Gastroesophageal sphincter (tissue), 4 donors: Measurements from ENCODE around the gene GAP43. TPM values are rescaled to one million over a fixed set of nuclear protein-coding genes. Genes with fewer than 3 reads are reported as not detected.
A peak's percentile ranks its signal among the peaks of the same experiment; 100 is the strongest.

Experiments used
- ATAC-seq: fragments of 150-250 bp; one replicate; pipeline ENCODE4 v1.9.1; 2016; ENCODE audit warnings: mild to moderate bottlenecking, moderate library complexity
- H3K27ac ChIP-seq, 4 donors: fragments of 200-600 bp; sonication (generic) in 3 of 4; 1 replicate in 3 of 4; 2 replicates in 1 of 4; pipeline ENCODE4 v1.5.1; 2016 to 2019
- H3K27me3 ChIP-seq: fragments of 200-600 bp; sonication (generic); one replicate; pipeline ENCODE4 v1.5.1; 2019
- H3K36me3 ChIP-seq, 2 donors: fragments of 200-600 bp; sonication (generic); one replicate each; pipeline ENCODE4 v1.5.1; 2019; ENCODE audit warnings: control low read depth in 1 of 2
- H3K4me1 ChIP-seq, 3 donors: fragments of 200-600 bp; sonication (generic); 1 replicate in 2 of 3; 2 replicates in 1 of 3; pipeline ENCODE4 v1.5.1; 2016 to 2019; ENCODE audit warnings: control low read depth in 2 of 3
- H3K4me3 ChIP-seq, 2 donors: fragments of 200-600 bp; sonication (generic); one replicate each; pipeline ENCODE4 v1.5.1; 2019; ENCODE audit warnings: mild to moderate bottlenecking in 1 of 2, moderate library complexity in 1 of 2
- H3K9me3 ChIP-seq, 3 donors: fragments of 200-600 bp; sonication (generic); one replicate each; pipeline ENCODE4 v1.5.1; 2017 to 2019; ENCODE audit warnings: control low read depth in 2 of 3
- CTCF ChIP-seq, 4 experiments: fragments of 200-600 bp in 2 of 4; fragments of 450-650 bp in 2 of 4; sonication (generic) in 1 of 4; IDR thresholded peaks; one replicate each; pipeline ENCODE4 v1.5.1; 2017 to 2019; ENCODE audit warnings: antibody characterized with exemption in 4 of 4, mild to moderate bottlenecking in 2 of 4, moderate library complexity in 2 of 4
- EP300 ChIP-seq: sonication (generic); formaldehyde crosslinking; IDR thresholded peaks from one replicate; pipeline ENCODE4 v1.6.1; 2017; ENCODE audit warnings: antibody characterized with exemption, mild to moderate bottlenecking
- POLR2A ChIP-seq, 2 donors: fragments of 450-650 bp; IDR thresholded peaks; one replicate each; pipeline ENCODE4 v1.6.1; 2017; ENCODE audit warnings: antibody characterized with exemption in 2 of 2, mild to moderate bottlenecking in 2 of 2, moderate library complexity in 1 of 2
- POLR2AphosphoS5 ChIP-seq: sonication (generic); formaldehyde crosslinking; IDR thresholded peaks from one replicate; pipeline ENCODE4 v1.6.1; 2017; ENCODE audit warnings: antibody characterized with exemption
- WGBS, 2 donors: methylation state at CpG; one replicate each; pipeline ENCODE4 v1.1.5; 2018; ENCODE audit warnings: low coverage in 1 of 2; 5-methylcytosine and 5-hydroxymethylcytosine counted together
- total RNA-seq, 4 donors: library from RNA; depleted of rRNA; stranded (reverse); fragments of >200 nt; gene quantifications; one replicate each; pipeline ENCODE4 v1.1.0, GENCODE V29; 2016

GAP43 gene
- total RNA-seq, 4 donors from 2014 or later: 0.47 to 2.7 (median 1.6) TPM

- 54 to 55% methylated on average over 4 to 5 of the region's 5 CpGs for WGBS, 2 donors
- no peak overlapping the region for H3K4me3 ChIP-seq
- ATAC-seq: no peak
- H3K27ac ChIP-seq: peak overlapping the region in 3 of 4 donors; percentile 52 to 99 (median 97)
- H3K9me3 ChIP-seq: no peaks in the 10 kb centered on the region
- H3K4me1 ChIP-seq: peaks cover 0 to 31% (median 3%) of the 10 kb centered on the region in 3 donors
- TF ChIP-seq CTCF (IDR thresholded peaks at IDR 0.05): no peak
- no peak for TF ChIP-seq POLR2AphosphoS5
- no peak for TF ChIP-seq EP300
- TF ChIP-seq POLR2A (IDR thresholded peaks at IDR 0.05): no peak
- no peaks in the 10 kb centered on the region for H3K36me3 ChIP-seq
- no peaks in the 10 kb centered on the region for H3K27me3 ChIP-seq
Observed at GRCh38 chr3:115660646-115661337, 37.5 kb downstream of the GAP43 start.

- Histone ChIP-seq H3K9me3 (no peaks in the 10 kb centered on the region), H3K27me3 (no peaks in the 10 kb centered on the region), H3K4me1 (peaks cover 0 to 31% (median 3%) of the 10 kb centered on the region in 3 donors), H3K27ac (no peak overlapping the region), H3K4me3 (no peak overlapping the region), H3K36me3 (no peaks in the 10 kb centered on the region)
- ATAC-seq: no peak
- WGBS, 2 donors: 94 to 100% methylated on average over 1 of the region's 1 CpG
- TF ChIP-seq POLR2AphosphoS5 (no peak), CTCF (IDR thresholded peaks at IDR 0.05) (no peak), POLR2A (IDR thresholded peaks at IDR 0.05) (no peak), EP300 (no peak)
Observed at GRCh38 chr3:115662356-115662755, 39.0 kb downstream of the GAP43 start.

GRCh38 chr3:115663414-115663813 lies 40.1 kb downstream of the GAP43 start:
- Histone ChIP-seq H3K36me3 (no peaks in the 10 kb centered on the region), H3K27me3 (no peaks in the 10 kb centered on the region), H3K9me3 (no peaks in the 10 kb centered on the region), H3K27ac (no peak overlapping the region), H3K4me1 (peaks cover 0 to 23% (median 3%) of the 10 kb centered on the region in 3 donors), H3K4me3 (no peak overlapping the region)
- no peak for ATAC-seq
- WGBS, 2 donors: 97 to 100% methylated on average over 3 of the region's 3 CpGs
- TF ChIP-seq CTCF (IDR thresholded peaks at IDR 0.05) (no peak), EP300 (no peak), POLR2A (IDR thresholded peaks at IDR 0.05) (no peak), POLR2AphosphoS5 (no peak)

- no peaks in the 10 kb centered on the region for H3K9me3 ChIP-seq
- no peaks in the 10 kb centered on the region for H3K27me3 ChIP-seq
- no peak overlapping the region for H3K27ac ChIP-seq
- no peaks in the 10 kb centered on the region for H3K36me3 ChIP-seq
- H3K4me3 ChIP-seq: no peak overlapping the region
- ATAC-seq: no peak
- H3K4me1 ChIP-seq: peaks cover 0 to 3% (median 0%) of the 10 kb centered on the region in 3 donors
- no peak for TF ChIP-seq POLR2AphosphoS5
- no peak for TF ChIP-seq EP300
- no peak for TF ChIP-seq POLR2A (IDR thresholded peaks at IDR 0.05)
- no peak for TF ChIP-seq CTCF (IDR thresholded peaks at IDR 0.05)
- WGBS, 2 donors: 74 to 100% methylated on average over 2 of the region's 2 CpGs
Observed at GRCh38 chr3:115666081-115666480, 42.8 kb downstream of the GAP43 start.
